GM12864 (cell line): ENCODE results near the gene SMIM12.

Experiments
- DNase-seq: peaks from one replicate; pipeline ENCODE4 v3.0.0-alpha.2; 2011; ENCODE audit warnings: low read depth
- H3K4me3 ChIP-seq: 2 replicates; pipeline ENCODE4 v1.5.1; 2011; ENCODE audit warnings: mild to moderate bottlenecking, low read depth, low read length, control low read depth
- CTCF ChIP-seq: IDR thresholded peaks from 2 replicates; pipeline ENCODE4 v1.5.1; 2011; ENCODE audit warnings: low read depth, mild to moderate bottlenecking, moderate library complexity, low read length, control low read depth, inconsistent platforms; ENCODE audit errors: missing control alignments

Gene SMIM12

GRCh38 chr1:34806396-34806795, 53.2 kb downstream of the SMIM12 start:
- TF ChIP-seq CTCF: no peak
- no peak overlapping the region for H3K4me3 ChIP-seq

GRCh38 chr1:34803770-34804169, 55.8 kb downstream of the SMIM12 start:
- no peak overlapping the region for H3K4me3 ChIP-seq
- DNase-seq: no peak
- no peak for TF ChIP-seq CTCF

More at GRCh38 chr1:34806396-34806795, 53.2 kb downstream of the SMIM12 start:
- no peak for DNase-seq
